HCT116 (cell line): ENCODE measurements around the gene DMBT1. TPM values are rescaled to one million over a fixed set of nuclear protein-coding genes. Genes with fewer than 3 reads are reported as not detected.

Experiments
- ATAC-seq: fragments of 200-7000 bp; cut with Tn5 transposase; 2 replicates; pipeline ENCODE4 v1.9.1; 2020; ENCODE audit warnings: mild to moderate bottlenecking, moderate library complexity
- BruUV-seq: library from RNA; stranded (reverse); fragments of 400-500 nt; replicated peaks from 2 replicates; lab custom pipeline; 2021; lab: Mats Ljungman, UMichigan
- CTCF ChIA-PET: fragments of 300-600 bp; sonication (Branson Sonifier 250); formaldehyde crosslinking; loops from one replicate; lab custom pipeline; 2021; ENCODE audit warnings: antibody characterized with exemption; lab: Charles Lee
- POLR2A ChIA-PET: fragments of 300-600, 350-600 bp; sonication (Branson Sonifier 250); formaldehyde crosslinking; loops from one replicate; lab custom pipeline; 2021; ENCODE audit warnings: antibody characterized with exemption; lab: Charles Lee
- RAD21 ChIA-PET, 2 experiments: fragments of 300-600 bp; sonication (Branson Sonifier 250); formaldehyde crosslinking; loops; one replicate each; lab custom pipeline; 2023; ENCODE audit warnings: low total read pairs in 2 of 2; ENCODE audit not compliant: uncharacterized antibody in 2 of 2, unreplicated experiment in 2 of 2, low non-redundant PET in 1 of 2; lab: Charles Lee
- DNase-seq: peaks from one replicate; pipeline ENCODE4 v3.0.0-alpha.2; 2010; ENCODE audit warnings: low read depth, low spot score
- H2AFZ ChIP-seq: fragments of 200-600 bp; shearing (Covaris generic), sonication (generic); 2 replicates; pipeline ENCODE4 v1.6.1; 2017; ENCODE audit warnings: low read depth, mixed run types, mixed read lengths, antibody characterized with exemption, low read length; ENCODE audit not compliant: poor library complexity, severe bottlenecking
- H3K27ac ChIP-seq: 2 replicates; pipeline ENCODE4 v1.5.1; 2012; ENCODE audit warnings: low read depth, low read length
- H3K27me3 ChIP-seq: fragments of 200-600 bp; sonication (generic); 2 replicates; pipeline ENCODE4 v1.6.1; 2016; ENCODE audit warnings: mixed run types, low read length, mixed read lengths; ENCODE audit not compliant: insufficient read depth
- H3K36me3 ChIP-seq, 2 experiments: fragments of 200-500 bp in 1 of 2; fragments of 200-600 bp in 1 of 2; sonication (Bioruptor generic) in 1 of 2; sonication (generic) in 1 of 2; 2 replicates each; pipeline versions ENCODE4 v1.5.1 to v1.6.1; 2014 to 2016; ENCODE audit warnings: low read length in 2 of 2, inconsistent platforms in 1 of 2, mixed read lengths in 1 of 2, mixed run types in 1 of 2; ENCODE audit not compliant: insufficient read depth in 2 of 2, control insufficient read depth in 1 of 2
- H3K4me1 ChIP-seq, 2 experiments: fragments of 200-600 bp in 1 of 2; sonication (generic) in 1 of 2; 2 replicates each; pipeline versions ENCODE4 v1.5.1 to v1.6.1; 2012 to 2017; ENCODE audit warnings: low read length in 2 of 2, inconsistent platforms in 1 of 2, mild to moderate bottlenecking in 1 of 2, mixed read lengths in 1 of 2, mixed run types in 1 of 2, moderate library complexity in 1 of 2; ENCODE audit not compliant: insufficient read depth in 2 of 2, control insufficient read depth in 1 of 2
- H3K4me2 ChIP-seq: fragments of 200-600 bp; sonication (generic); 2 replicates; pipeline ENCODE4 v1.6.1; 2017; ENCODE audit warnings: mixed run types, low read length, mixed read lengths
- H3K4me3 ChIP-seq, 2 experiments: fragments of 200-600 bp in 1 of 2; sonication (generic) in 1 of 2; replicated peaks in 1 of 2; 2 replicates each; pipeline ENCODE4 v1.5.1; 2011 to 2016; ENCODE audit warnings: low read length in 2 of 2, control low read depth in 1 of 2, low read depth in 1 of 2, mild to moderate bottlenecking in 1 of 2, mixed read lengths in 1 of 2, mixed run types in 1 of 2
- H3K79me2 ChIP-seq: fragments of 200-600 bp; sonication (generic); 2 replicates; pipeline ENCODE4 v1.6.1; 2017; ENCODE audit warnings: mild to moderate bottlenecking, mixed run types, low read length, moderate library complexity, mixed read lengths; ENCODE audit not compliant: insufficient read depth
- H3K9ac ChIP-seq: fragments of 200-600 bp; sonication (generic); 2 replicates; pipeline ENCODE4 v1.6.1; 2016; ENCODE audit warnings: low read length, mixed read lengths
- H3K9me2 ChIP-seq: fragments of 200-600 bp; sonication (generic), shearing (Covaris generic); 2 replicates; pipeline ENCODE4 v1.6.1; 2017; ENCODE audit warnings: mixed run types, mild to moderate bottlenecking, moderate library complexity; ENCODE audit not compliant: insufficient read depth
- H3K9me3 ChIP-seq, 2 experiments: fragments of 200-500 bp in 1 of 2; fragments of 200-600 bp in 1 of 2; sonication (Bioruptor generic) in 1 of 2; sonication (generic) in 1 of 2; 2 replicates each; pipeline ENCODE4 v1.6.1; 2014 to 2017; ENCODE audit warnings: low read length in 2 of 2, mixed read lengths in 2 of 2, inconsistent platforms in 1 of 2, low read depth in 1 of 2, mild to moderate bottlenecking in 1 of 2, mixed run types in 1 of 2, moderate library complexity in 1 of 2; ENCODE audit not compliant: control insufficient read depth in 1 of 2, insufficient read depth in 1 of 2
- H4K20me1 ChIP-seq: fragments of 200-600 bp; sonication (generic), shearing (Covaris generic); 2 replicates; pipeline ENCODE4 v1.6.1; 2017; ENCODE audit warnings: mixed run types, mild to moderate bottlenecking, moderate library complexity; ENCODE audit not compliant: insufficient read depth
- CBX3 ChIP-seq: IDR thresholded peaks from 2 replicates; pipeline ENCODE4 v1.6.1; 2012; ENCODE audit warnings: low read depth
- CEBPB ChIP-seq: IDR thresholded peaks from 2 replicates; pipeline ENCODE4 v1.6.1; 2012; ENCODE audit warnings: low read depth
- EZH2phosphoT487 ChIP-seq: fragments of 200-600 bp; IDR thresholded peaks from 2 replicates; pipeline ENCODE4 v1.6.1; 2018; ENCODE audit warnings: antibody characterized with exemption, borderline replicate concordance
- FOSL1 ChIP-seq: IDR thresholded peaks from 2 replicates; pipeline ENCODE4 v1.6.1; 2012; ENCODE audit warnings: low read depth
- POLR2AphosphoS5 ChIP-seq: IDR thresholded peaks from 2 replicates; pipeline ENCODE4 v1.6.1; 2011; ENCODE audit warnings: mild to moderate bottlenecking, low read depth, low read length, moderate library complexity
- RAD21 ChIP-seq: IDR thresholded peaks from 2 replicates; pipeline ENCODE4 v1.6.1; 2012; ENCODE audit warnings: low read depth, mild to moderate bottlenecking
- SIN3A ChIP-seq: IDR thresholded peaks from 2 replicates; pipeline ENCODE4 v1.6.1; 2012; ENCODE audit warnings: low read depth
- SRF ChIP-seq: IDR thresholded peaks from 2 replicates; pipeline ENCODE4 v1.6.1; 2012; ENCODE audit warnings: low read depth
- YY1 ChIP-seq: IDR thresholded peaks from 2 replicates; pipeline ENCODE4 v1.6.1; 2011; ENCODE audit warnings: low read length, low read depth, moderate library complexity, mild to moderate bottlenecking; ENCODE audit not compliant: insufficient replicate concordance; ENCODE audit errors: extremely low read depth
- intact Hi-C: fragments of 100-400 bp; cut with micrococcal nuclease; formaldehyde crosslinking; loops from 2 replicates; pipeline ENCODE4 v1.10.0; 2022
- total RNA-seq: library from RNA; stranded (reverse); gene quantifications from one replicate; pipeline ENCODE4 v1.2.1, GENCODE V29; 2021; ENCODE audit not compliant: unreplicated experiment
- TF ChIP-seq, protein P1 (sequence below): IDR thresholded peaks from 2 replicates; pipeline ENCODE4 v1.6.1; 2012; ENCODE audit warnings: low read depth

Gene DMBT1
- total RNA-seq, 1 experiment from 2014 or later = 0.17 TPM

- POLR2A ChIA-PET = no interaction called here
- TF ChIP-seq CEBPB = no peak
- TF ChIP-seq, protein P1, sequence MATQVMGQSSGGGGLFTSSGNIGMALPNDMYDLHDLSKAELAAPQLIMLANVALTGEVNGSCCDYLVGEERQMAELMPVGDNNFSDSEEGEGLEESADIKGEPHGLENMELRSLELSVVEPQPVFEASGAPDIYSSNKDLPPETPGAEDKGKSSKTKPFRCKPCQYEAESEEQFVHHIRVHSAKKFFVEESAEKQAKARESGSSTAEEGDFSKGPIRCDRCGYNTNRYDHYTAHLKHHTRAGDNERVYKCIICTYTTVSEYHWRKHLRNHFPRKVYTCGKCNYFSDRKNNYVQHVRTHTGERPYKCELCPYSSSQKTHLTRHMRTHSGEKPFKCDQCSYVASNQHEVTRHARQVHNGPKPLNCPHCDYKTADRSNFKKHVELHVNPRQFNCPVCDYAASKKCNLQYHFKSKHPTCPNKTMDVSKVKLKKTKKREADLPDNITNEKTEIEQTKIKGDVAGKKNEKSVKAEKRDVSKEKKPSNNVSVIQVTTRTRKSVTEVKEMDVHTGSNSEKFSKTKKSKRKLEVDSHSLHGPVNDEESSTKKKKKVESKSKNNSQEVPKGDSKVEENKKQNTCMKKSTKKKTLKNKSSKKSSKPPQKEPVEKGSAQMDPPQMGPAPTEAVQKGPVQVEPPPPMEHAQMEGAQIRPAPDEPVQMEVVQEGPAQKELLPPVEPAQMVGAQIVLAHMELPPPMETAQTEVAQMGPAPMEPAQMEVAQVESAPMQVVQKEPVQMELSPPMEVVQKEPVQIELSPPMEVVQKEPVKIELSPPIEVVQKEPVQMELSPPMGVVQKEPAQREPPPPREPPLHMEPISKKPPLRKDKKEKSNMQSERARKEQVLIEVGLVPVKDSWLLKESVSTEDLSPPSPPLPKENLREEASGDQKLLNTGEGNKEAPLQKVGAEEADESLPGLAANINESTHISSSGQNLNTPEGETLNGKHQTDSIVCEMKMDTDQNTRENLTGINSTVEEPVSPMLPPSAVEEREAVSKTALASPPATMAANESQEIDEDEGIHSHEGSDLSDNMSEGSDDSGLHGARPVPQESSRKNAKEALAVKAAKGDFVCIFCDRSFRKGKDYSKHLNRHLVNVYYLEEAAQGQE = no peak
- TF ChIP-seq SRF = no peak
- TF ChIP-seq RAD21 = no peak
- no peak for TF ChIP-seq YY1
- TF ChIP-seq SIN3A = no peak
- TF ChIP-seq CBX3 = no peak
- TF ChIP-seq EZH2phosphoT487 = no peak
- TF ChIP-seq FOSL1 = no peak
- no peak for TF ChIP-seq POLR2AphosphoS5
- Histone ChIP-seq H3K4me2 (no peak overlapping the region), H3K27ac (no peak overlapping the region), H3K79me2 (no peaks in the 10 kb centered on the region), H3K9ac (no peak overlapping the region), H3K4me3 (no peak overlapping the region), H4K20me1 (no peaks in the 10 kb centered on the region), H3K4me1 (no peaks in the 10 kb centered on the region), H3K9me2 (no peaks in the 10 kb centered on the region), H2AFZ (no peak overlapping the region), H3K36me3 (no peaks in the 10 kb centered on the region), H3K9me3 (no peaks in the 10 kb centered on the region), H3K27me3 (0 out of 2 replicates have a peak, but pooled peaks cover 6% of the 10 kb centered on the region)
- no peak for ATAC-seq
- no peak for DNase-seq
- RAD21 ChIA-PET = no interaction called here
- no TSS peak for BruUV-seq
- intact Hi-C loops = no loop called here
- CTCF ChIA-PET = interaction anchor here (1.1 kb wide), 1 partner anchor 10 kb away, joined by 3 read pairs; no protein-coding TSS in a partner anchor
Measured at GRCh38 chr10:122575776-122576175, 15.2 kb downstream of the DMBT1 start.
